ENCODE results near the gene CCL22.

The CCL22 gene, protein sequence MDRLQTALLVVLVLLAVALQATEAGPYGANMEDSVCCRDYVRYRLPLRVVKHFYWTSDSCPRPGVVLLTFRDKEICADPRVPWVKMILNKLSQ

DNA sequence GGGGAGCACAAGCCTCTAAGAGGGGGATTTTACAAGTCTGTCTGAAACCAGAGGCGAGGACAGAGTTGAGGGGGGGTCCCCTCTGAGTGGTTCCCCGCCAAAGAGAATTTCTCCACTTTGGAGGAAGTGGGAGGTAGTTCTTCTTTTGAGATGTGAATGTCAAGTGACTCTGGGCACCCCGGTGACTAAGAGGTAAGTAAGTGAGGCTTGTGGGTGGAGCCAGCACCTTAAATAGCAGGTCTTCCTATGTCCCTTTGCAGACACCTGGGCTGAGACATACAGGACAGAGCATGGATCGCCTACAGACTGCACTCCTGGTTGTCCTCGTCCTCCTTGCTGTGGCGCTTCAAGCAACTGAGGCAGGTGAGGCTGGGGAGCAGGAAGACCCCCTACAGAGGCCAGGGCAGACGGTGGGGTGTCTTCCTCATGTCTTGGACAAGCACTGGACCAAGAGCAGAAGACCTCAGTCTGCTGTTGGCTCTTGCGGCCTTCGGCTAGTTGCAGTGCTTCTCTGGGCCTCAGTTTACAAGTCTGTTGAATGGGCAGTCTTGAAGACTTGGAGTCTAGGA lies at the start of gene CCL22:
Gene CCL22 (plus strand): TSS at position 257 of the 569 bp plus-strand sequence. CDS start 34 bp downstream, at position 291.
- H3K4me3 ChIP-seq (ENCODE audit: low read depth, low read length) = no peak within 1 kb of the TSS
- TF ChIP-seq, protein P1, sequence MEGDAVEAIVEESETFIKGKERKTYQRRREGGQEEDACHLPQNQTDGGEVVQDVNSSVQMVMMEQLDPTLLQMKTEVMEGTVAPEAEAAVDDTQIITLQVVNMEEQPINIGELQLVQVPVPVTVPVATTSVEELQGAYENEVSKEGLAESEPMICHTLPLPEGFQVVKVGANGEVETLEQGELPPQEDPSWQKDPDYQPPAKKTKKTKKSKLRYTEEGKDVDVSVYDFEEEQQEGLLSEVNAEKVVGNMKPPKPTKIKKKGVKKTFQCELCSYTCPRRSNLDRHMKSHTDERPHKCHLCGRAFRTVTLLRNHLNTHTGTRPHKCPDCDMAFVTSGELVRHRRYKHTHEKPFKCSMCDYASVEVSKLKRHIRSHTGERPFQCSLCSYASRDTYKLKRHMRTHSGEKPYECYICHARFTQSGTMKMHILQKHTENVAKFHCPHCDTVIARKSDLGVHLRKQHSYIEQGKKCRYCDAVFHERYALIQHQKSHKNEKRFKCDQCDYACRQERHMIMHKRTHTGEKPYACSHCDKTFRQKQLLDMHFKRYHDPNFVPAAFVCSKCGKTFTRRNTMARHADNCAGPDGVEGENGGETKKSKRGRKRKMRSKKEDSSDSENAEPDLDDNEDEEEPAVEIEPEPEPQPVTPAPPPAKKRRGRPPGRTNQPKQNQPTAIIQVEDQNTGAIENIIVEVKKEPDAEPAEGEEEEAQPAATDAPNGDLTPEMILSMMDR (IDR thresholded peaks at IDR 0.05; ENCODE audit: low read depth, low read length) = no peak

- H3K4me3 ChIP-seq (ENCODE audit: low read depth, low read length) = no peak overlapping the region
- TF ChIP-seq, protein P1 (IDR thresholded peaks at IDR 0.05; ENCODE audit: low read depth, low read length) = no peak
Measured at GRCh38 chr16:57310801-57311200, 47.8 kb upstream of the CCL22 start.

- TF ChIP-seq, protein P1 (IDR thresholded peaks at IDR 0.05; ENCODE audit: low read depth, low read length) = no peak
- H3K4me3 ChIP-seq (ENCODE audit: low read depth, low read length) = no peak overlapping the region
Measured at GRCh38 chr16:57313509-57313908, 45.1 kb upstream of the CCL22 start.

GRCh38 chr16:57314161-57314785 lies 44.3 kb upstream of the CCL22 start:
- no peak overlapping the region for H3K4me3 ChIP-seq (ENCODE audit: low read depth, low read length)
- TF ChIP-seq, protein P1 (IDR thresholded peaks at IDR 0.05; ENCODE audit: low read depth, low read length) = no peak

DNA sequence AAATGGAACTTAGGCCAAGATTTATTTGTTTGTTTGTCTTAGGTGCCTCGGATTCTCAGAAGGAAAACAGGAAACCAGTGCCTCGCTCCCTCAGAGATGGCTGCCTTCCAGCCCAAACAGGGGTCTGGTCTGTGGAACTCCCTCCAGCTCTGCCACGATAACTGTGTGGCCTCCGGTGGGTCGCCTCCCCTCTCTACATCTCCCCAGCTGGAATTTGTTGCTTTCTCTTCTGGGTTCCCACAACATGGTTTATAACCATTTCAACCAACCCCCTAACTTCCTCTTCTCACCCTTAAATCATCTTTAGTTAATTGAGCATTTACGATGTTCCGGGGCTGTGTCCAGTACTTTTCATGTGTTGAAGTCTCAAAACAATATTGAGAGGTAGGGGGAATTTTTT lies 43.2 kb upstream of the CCL22 start:
- TF ChIP-seq, protein P1 (IDR thresholded peaks at IDR 0.05; ENCODE audit: low read depth, low read length) = no peak
- H3K4me3 ChIP-seq (ENCODE audit: low read depth, low read length) = no peak overlapping the region

DNA sequence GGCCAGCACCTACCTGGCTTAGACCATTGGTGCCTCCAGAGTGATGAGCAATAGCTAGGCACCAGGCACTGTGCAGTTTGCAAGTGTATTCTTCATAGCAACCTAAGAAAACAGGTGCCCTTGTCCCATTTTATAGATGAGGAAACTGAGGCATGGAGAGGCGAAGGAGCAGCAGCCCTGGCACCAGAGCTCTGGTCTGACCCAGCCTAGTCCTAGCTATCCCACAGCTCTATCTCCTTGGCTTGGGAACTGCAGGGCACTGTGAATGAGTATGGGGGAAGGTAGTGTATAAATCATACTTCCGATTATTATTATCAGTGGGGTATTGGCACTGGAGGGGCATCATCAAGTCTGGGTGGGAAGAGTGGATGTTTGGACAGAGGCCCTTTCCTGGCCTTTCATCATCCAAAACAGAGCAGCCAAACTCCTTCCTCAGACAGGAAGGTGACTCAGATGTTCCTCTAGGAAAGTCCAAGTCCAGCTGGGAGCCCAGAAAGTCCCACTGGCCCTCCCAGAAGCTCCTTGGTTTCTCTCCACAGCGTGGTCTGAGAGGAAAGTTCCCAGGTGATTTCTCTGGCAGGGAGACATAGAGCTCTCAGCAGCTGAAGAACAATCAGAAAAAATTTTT lies 42.1 kb upstream of the CCL22 start:
- H3K4me3 ChIP-seq (ENCODE audit: low read depth, low read length) = no peak overlapping the region
- TF ChIP-seq, protein P1 (IDR thresholded peaks at IDR 0.05; ENCODE audit: low read depth, low read length) = no peak
